Suppressor macrophage treated with lipopolysaccharide for 1 hour (primary cell): ENCODE measurements around the gene FETUB.
A peak's percentile ranks its signal among the peaks of the same experiment; 100 is the strongest.

ENCODE experiments used
- DNase-seq, 3 donors: peaks; one replicate each; pipeline ENCODE4 v3.0.0-alpha.2; 2020 to 2022

The FETUB gene, protein sequence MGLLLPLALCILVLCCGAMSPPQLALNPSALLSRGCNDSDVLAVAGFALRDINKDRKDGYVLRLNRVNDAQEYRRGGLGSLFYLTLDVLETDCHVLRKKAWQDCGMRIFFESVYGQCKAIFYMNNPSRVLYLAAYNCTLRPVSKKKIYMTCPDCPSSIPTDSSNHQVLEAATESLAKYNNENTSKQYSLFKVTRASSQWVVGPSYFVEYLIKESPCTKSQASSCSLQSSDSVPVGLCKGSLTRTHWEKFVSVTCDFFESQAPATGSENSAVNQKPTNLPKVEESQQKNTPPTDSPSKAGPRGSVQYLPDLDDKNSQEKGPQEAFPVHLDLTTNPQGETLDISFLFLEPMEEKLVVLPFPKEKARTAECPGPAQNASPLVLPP

DNA sequence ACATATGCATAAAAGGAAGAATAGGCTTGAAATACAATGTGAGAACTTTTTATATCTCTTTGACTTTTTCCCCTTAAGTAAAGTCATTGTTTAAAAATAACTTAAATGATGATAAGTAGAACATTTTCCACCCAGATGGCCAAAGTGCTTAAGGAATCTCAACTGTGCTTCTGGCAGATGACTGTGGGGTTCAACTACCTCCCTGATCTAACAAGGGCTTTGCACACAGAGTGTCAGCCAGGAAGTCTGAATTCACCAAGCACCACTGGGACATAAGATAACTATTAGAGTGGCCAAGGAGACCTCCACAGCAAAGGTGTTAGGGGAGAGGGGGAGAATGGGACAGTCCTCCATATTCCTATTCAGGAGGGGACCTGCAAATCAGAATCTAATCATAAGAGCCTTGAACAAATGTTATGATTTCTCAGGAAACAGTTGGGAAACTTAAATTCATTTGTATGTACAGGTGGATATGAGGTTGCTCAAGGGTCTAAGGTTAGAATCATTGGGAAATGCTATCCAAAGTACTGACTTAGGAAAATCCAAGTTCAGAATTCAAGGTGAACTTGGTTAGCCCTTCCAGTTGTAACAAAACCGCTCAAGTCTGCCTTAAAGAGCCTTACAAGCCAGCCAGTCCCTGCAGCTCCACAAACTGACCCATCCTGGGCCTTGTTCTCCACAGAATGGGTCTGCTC, at the start of gene FETUB:
Gene FETUB, plus strand, starts transcription at position 622 of the 695 bp plus-strand sequence. Its CDS starts 62 bp downstream, at position 684.
- peak in 1 of 3 donors; percentile 11 for DNase-seq

DNA sequence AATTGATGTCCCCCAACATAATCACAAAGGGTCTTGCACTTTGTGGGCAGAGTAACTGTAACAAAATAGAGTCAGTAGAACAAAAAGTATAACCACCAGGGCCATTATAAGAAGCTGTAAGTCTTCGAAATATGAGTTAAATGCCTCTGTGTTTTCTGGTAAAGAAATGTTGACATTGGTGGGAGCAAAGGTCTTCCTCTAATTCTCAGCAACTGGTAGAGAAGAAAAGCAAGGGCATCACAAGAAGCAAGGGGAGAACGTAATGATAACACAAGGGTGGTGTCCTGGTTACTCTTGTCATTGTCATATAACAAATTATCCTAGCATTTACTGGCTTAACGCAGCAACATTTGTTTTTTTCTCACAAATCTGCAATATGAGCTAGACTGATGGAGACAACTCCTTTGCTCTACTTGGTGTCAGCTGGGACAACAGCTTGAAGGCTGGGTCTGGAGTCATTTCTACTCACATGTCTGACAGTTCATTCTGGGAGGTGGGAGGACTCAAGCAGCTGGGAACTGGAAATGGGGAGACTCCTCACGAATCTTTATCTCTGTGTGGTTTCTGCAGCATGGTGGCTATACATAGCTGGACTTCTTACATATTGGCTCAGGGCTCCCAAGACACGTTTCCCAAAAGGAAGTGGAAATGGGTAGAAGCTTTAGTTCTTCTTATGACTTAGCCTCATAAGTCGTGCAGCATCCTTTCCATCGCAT, 49.5 kb upstream of the FETUB start:
- DNase-seq: no peak

DNA sequence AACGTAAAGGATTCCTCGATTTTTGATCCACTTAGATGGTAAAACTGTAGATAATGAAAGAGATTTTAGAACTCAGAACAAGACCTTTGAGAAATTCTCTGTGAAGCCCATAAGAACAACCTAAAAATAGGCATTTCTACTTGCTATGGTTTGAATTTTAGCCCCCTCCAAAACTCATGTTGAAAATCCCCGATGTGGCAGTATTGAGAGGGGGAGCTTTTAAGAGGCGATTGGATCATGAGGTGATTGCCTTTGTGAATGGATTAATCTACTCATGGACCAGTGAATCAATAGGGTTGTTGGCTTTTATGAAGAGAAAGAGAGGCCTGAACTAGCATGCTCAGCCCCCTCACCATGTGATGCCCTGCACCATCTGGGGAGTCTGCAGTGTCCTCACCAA, 47.5 kb upstream of the FETUB start:
- no peak for DNase-seq

DNA sequence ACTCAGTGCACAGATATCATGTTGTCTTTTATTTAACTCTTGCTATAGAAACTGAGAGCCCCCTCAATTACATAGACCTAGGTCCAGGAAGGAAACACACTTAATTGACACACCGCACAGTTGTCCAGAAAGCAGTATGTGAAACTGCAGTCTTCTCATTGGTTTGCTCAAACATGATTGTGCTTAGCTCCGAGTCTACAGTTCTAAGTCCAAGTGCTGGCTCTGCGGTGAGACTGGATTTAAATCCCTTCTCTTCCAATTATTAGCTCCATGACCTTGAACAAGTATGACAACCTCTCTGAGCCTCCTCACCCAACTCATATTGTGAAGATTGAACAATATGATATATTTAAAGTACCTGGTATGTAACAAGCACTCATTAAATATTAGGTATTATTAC, 46.3 kb upstream of the FETUB start:
- DNase-seq: no peak

DNA sequence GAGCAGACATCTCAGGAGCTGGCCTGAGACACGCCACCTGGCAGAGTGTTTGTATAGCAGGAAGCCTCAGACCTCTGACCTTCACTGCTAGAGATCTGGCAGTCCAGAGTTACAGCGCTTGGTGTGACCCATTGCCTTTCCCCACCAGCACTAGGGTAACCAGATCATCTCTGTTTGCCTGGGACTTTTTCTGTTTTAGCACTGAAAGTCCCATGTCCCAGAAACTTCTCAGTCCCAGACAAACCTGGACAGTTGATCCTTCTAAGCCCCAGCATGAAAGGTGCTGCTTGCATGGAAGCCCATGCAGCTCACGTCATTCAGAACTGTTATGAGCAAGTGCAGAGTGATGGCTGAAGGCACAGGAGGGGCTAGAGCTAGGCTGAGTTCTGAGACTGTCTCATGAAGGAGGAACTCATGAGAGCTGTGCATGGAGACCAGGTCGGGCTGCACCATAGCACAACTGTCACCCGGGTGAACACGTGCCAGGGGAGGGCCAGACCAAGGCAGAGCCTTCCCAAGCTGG, 45.5 kb upstream of the FETUB start:
- DNase-seq: no peak

DNA sequence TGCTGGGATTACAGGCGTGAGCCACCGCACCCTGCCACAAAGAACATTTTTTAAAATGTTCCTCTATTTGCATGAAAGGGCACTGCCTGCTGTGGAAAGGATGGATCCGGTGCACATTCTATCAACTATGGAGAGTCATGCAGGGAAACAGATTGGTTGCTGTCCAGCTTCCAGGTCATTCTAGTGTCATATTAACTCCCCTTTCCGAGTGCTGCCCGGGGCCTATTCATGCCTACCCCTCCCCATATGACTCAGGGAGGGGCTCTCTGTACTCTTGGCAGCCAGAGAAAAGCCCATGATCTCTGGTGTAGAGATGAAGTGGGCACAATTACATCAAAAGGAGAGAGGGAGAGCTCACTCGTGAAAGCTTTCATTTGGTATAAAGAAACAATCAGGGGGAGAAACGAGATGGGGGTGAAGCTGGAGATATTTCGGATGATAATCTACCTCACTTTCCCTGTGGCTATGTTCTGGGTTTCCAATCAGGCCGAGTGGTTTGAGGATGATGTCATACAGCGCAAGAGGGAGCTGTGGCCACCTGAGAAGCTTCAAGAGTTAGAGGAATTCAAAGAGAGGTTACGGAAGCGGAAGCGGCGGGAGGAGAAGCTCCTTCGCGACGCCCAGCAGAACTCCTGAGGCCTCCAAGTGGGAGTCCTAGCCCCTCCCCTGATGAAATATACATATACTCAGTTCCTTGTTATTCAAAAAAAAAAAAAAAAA, 43.5 kb upstream of the FETUB start:
- DNase-seq: no peak

DNA sequence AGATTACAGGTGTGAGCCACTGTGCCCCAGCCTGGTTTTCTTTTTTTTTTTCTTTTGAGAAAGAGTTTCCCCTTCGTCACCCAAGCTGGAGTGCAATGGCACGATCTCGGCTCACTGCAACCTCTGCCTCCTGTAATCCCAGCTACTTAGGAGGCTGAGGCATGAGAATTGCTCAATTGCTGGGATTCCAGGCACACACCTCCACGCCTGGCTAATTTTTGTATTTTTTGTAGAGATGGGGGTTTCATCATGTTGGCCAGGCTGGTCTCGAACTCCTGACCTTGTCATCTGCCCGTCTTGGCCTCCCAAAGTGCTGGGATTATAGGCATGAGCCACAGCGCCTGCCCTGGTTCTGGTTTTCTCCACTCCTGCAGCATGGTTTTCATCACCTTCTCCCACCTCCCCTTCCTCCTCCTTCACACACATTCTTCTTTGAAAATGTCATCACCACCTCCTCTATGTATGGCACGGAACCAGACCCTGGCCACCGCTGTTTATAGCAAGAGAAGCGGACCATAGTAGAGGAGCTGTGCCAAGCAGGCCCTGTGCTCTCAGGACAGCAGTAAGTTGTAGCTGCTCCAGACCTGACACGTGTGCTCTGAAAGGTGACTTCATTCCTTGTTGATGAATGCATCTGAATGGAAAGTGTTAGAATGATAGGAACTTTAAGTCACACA, 42.0 kb upstream of the FETUB start:
- no peak for DNase-seq

DNA sequence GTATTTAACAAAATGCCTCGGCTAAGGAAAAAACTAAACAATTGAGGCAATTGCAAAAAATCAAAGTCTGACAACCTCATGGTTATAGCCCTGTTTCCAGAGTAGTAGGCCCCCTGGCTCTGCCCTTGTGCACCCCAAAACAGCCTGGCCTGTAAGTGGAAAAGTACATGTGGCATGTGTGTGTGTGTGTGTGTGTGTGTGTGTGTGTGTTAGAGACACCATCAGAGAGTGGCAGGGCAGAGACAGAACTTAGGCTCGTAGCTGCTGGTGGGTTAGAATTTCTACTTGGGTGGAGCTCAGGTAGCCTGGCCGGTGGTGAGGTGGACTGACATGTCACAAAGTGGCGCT, 41.4 kb upstream of the FETUB start:
- no peak for DNase-seq

DNA sequence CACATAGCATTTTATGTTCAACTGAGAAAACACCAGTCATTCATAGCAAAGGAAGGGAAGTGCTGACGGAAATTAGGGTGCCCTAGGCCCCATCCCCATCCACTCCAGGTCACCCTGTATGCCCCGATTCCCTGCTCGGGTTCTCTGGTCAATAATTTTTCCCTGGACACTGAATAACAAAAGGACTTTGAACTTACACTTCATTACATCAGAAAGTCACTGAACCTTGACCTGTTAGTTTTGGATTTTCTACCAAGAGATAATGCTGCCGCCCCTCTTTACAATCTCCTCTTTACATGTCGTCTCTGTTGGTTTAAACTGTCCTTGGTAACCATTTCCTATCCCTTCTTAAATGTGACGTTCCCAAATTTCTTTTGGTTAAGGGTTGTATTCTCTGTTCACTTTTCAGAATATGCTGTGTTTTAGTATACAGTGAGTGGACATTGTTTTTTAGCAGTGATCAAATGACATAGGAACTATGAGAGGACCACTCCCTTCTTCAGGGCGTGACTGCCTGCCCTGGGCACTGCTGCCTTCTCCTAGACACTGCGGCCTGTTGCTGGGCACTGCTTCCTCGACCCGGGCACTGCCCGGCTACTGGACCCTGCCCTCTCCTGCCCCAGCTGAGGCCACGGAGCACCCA, 40.9 kb upstream of the FETUB start:
- no peak for DNase-seq

DNA sequence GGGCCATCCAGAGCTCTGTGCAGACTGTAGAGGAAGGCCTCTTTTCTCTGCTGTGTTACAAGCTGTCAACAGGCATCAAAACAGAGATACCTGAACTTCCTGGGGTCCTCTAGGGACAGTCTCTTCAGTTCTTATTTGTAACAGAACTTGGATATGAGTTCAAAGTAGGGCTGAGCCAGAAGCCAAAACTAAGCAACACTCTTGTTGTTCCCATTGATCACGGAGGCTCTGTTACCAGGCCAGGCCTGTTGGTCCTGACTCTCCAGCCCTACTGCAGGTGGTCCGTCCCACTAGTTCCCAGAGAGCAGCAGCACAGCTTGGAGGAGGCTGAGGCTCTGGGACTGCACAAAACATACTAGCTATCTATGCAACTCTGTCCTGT, 40.4 kb upstream of the FETUB start:
- no peak for DNase-seq

DNA sequence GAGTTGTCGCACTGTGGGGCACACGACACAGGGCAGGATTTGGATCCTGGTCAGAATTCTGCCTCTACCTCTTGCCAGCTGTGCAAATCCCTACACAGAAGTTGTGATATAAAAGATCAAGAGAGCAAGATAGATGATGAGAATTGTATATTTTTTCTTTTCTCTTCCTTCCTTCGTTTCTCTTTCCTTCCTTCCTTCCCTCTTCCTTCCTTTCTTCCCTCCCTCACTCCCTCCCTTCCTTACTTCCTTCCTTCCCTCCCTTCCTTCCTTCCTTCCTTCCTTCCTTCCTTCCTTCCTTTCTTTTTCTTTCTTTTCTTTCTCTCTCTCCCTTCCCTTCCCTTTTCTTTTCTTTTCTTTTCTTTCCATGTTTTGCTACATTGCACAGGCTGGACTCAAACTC, 39.3 kb upstream of the FETUB start:
- no peak for DNase-seq

DNA sequence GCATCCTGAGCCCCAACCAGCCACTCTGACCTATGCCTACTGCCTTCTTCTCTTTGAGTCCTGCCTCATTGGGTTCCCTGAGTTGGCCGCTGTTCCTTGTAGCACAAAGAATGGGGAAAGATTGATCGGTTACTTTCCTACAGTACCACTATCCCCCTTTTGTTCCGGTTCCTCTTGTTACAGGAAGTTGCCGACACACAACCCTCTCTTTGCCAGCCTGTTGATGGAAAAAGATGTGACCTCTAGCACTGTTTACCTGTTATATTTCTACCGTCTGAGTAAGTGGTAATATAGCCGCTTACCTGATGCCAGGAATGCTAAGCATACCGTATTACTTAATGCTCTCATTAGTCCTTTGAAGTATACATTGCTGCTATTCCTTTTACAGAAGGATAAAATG, 37.0 kb upstream of the FETUB start:
- no peak for DNase-seq

DNA sequence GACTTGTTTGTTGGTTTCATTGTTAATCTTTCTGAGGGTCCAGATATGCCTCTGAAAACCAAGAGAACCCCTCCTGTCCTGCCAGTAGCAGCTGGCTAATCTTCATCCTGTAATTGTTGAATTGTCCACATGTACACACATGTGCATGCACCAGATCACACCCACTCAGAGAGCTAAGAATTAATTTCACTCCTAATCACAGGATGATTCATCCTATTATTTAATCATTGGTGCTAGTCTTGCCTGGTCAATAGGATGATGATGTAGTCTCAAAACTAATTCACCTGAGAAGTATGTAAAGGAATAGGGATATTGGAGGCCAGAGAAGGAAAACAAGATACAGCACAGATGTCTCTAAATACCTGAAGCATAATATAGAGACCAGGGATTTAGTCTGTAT, 35.1 kb upstream of the FETUB start:
- DNase-seq: no peak

DNA sequence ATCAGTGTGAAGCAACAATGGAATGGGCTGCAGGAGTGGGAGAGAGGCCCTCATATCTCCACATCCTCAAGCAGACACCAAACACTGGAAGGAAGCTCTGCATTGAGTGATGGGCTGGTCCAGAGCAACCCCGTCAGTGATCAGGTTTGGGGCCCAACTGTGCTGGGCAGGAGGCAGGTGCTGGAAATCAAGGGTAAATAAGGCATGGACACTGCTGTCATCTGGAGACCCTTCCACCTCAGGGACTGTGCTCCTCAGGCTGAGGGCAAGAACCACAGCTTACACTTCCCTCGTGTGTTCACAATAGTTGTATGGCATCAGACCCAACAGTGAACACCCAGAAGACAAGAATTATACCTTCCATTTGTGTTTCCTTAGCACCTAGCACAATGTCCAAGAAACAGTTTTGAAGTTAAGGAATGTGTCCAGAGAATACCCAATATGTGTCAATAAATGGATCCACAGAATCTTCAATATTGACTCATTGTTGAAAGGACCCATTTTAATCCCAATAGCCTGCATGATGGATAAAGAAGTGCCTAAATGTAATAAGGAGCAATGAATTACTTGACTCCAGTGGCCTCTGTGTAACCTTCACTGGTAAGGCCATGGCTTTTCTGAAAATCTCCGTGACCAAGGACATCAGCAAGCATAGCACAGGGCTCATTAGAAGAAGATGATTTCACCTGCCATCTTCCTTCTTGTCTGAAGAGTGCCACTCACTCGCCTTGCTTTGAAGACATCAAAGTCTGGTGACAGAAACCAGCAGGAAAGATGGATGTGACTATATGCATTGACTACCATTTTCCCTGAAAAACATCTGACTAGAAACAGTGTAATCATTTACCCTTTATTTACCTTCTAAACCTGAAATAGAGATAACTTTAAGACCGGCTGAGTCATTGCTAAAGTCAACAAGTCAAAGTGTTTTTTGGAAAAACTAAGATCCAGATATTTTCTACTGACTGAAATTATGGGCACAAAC, 34.3 kb upstream of the FETUB start:
- DNase-seq: no peak

DNA sequence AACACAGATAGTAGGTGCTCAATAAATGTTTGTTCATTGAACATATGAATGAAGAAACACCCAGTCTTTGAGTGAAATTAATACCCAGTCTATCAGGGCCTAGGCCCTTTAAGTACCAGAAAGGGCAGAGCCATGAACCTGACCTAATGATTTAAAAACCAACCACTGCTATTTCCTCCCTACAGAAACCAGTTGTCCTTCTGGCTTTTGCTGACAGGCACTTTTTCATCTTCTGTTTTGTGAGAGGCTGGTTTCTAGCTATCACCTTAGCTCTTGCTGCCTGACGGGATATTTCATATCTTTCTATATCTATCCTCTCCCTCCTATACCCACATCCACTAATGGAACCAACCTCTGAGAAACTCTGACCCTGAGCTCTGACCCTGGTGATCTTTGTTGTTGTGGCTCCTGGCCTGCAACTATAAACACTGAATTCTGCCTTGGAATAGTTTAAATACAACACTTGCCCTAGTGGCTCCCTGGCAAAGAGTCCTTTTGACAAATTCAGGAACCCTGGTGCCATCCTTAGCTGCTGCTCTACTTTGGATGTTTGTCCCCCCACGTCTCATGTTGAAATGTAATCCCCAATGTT, 31.5 kb upstream of the FETUB start:
- no peak for DNase-seq

DNA sequence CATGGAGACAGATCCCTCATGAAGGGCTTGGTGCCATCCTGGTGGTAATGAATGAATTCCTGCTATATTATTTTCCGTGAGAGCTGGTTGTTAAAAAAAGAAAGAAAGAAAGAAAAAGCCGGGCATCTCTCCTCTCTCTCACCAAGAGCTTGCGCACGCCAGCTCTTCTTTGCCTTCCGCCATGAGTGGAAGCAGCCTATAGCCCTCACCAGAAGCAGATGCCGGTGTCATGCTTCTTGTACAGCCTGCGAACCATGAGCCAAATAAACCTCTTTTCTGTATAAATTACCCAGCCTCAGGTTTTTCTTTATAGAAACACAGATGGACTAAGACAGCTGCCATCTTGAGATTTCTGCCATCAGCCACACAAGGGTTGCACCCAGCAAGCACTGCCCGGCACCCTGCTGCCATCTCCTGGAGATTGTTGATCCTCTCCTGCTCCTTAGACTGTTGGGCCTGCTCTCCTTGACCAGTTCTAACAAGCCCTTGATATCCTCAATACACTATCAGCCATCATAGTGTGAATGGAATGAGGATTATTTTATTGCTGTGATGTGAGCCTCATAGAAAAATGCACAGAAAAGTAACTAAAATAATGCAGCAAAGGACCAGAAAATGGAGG, 30.8 kb upstream of the FETUB start:
- DNase-seq: peak; percentile 25 to 31 (median 26)

DNA sequence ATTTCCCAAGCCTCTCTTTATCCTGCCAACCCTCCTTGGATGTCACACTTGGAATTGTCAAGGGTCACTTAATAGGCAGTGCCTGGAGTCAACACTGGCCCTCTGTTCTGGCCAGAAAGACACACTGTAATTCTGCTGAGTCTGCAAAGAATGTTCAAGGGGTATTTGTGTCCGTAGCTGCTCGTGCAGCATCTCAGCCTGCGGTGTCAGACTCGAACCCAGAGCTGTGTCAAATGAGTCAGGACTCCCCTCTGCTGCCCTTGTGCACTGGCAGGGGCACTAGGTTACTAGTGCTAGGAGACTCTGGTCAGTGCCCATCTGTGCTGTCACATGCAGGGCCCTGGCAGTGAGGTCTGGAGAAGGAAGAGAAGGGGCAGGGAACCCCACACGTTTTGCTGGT, 28.1 kb upstream of the FETUB start:
- DNase-seq: no peak

DNA sequence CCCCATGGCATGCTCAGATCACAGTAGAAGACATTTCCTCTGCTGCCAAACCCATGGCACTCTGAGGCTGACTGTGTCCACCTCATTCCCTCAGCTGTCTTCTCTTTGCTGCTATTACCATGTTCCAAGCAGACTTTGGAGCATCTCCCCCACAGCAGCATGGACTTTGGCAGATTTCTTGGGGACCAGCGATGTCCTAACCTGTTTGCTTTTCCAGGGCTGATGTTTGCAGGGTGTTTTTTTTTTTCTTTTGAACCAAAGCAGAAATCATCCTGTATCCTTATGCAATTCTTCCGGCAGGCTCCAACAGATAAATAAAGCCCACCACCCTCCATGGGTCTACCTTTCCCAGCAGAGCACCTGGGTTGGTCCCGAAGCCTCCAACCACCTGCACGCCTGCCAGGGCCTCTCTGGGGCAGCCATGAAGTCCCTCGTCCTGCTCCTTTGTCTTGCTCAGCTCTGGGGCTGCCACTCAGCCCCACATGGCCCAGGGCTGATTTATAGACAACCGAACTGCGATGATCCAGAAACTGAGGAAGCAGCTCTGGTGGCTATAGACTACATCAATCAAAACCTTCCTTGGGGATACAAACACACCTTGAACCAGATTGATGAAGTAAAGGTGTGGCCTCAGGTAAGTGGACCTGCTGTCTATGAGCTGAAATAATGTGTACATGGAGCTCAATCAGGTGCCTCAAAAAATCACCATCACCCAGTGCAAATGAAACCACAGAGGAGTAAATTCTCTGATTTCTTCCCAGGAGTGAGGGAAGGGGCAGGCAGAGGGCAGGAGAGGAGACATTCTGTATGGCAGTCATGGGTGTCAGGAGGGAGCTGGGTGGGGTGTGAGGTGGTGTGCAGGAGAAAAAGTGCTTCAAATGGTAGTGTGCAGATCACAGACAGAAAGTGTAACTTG, 27.2 kb upstream of the FETUB start, which contains the start of gene AHSG:
Gene AHSG, plus strand, starts transcription at position 340 of the 916 bp plus-strand sequence. Its CDS starts 82 bp downstream, at position 422.
- DNase-seq: no peak
